ENCODE results near the gene CDHR3. TPM values are rescaled to one million over a fixed set of nuclear protein-coding genes. Genes with fewer than 3 reads are reported as not detected.

Gene CDHR3
- total RNA-seq, 1 donor from 2014 or later = 1.4 TPM

DNA sequence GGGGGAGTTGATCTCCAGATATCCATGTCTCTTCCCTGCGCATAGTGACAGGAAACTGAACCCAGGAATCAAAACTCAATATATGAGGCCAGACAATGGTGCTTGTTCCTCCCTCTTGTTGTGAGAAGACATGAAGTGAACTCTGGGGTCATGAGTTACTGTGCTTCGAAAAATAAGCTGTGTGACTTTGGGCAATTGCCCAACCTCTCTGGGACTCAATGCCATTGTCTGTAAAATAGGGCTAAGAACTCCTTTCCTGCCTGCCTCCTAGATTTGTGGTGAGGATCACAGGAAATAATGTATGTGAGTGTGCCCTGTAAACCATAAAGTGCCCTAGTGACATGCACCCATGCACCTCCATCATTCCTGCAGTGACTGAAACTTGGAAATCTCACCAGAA is 100.6 kb downstream of the CDHR3 start:
- no peak overlapping the region for H3K27ac ChIP-seq
- H3K4me2 ChIP-seq = no peak overlapping the region
- H4K20me1 ChIP-seq (ENCODE audit: low read depth) = no peaks in the 10 kb centered on the region
- H3K4me3 ChIP-seq = no peak overlapping the region
- H3K36me3 ChIP-seq = no peaks in the 10 kb centered on the region
- peaks cover 11% of the 10 kb centered on the region for H3F3A ChIP-seq (ENCODE audit: low read depth)
- H3K79me2 ChIP-seq (ENCODE audit: low read depth) = no peaks in the 10 kb centered on the region
- peaks cover 53% of the 10 kb centered on the region for H3K4me1 Mint-ChIP-seq
- H3K4me3 Mint-ChIP-seq = no peak overlapping the region
- no peaks in the 10 kb centered on the region for H3K36me3 Mint-ChIP-seq
- H3K9ac ChIP-seq = no peak overlapping the region
- TF ChIP-seq, protein P1, sequence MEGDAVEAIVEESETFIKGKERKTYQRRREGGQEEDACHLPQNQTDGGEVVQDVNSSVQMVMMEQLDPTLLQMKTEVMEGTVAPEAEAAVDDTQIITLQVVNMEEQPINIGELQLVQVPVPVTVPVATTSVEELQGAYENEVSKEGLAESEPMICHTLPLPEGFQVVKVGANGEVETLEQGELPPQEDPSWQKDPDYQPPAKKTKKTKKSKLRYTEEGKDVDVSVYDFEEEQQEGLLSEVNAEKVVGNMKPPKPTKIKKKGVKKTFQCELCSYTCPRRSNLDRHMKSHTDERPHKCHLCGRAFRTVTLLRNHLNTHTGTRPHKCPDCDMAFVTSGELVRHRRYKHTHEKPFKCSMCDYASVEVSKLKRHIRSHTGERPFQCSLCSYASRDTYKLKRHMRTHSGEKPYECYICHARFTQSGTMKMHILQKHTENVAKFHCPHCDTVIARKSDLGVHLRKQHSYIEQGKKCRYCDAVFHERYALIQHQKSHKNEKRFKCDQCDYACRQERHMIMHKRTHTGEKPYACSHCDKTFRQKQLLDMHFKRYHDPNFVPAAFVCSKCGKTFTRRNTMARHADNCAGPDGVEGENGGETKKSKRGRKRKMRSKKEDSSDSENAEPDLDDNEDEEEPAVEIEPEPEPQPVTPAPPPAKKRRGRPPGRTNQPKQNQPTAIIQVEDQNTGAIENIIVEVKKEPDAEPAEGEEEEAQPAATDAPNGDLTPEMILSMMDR (IDR thresholded peaks at IDR 0.05) = no peak
- no peak for TF ChIP-seq EZH2 (IDR thresholded peaks at IDR 0.05)
- TF ChIP-seq EZH2phosphoT487 (IDR thresholded peaks at IDR 0.05) = no peak
- peaks cover 15% of the 10 kb centered on the region for H3K9me3 Mint-ChIP-seq
- H2AFZ ChIP-seq (replicated peaks) = peak overlapping the region; percentile 58
- peaks cover 10% of the 10 kb centered on the region for H3K27me3 Mint-ChIP-seq (ENCODE audit: insufficient read depth, low read depth)
- no peaks in the 10 kb centered on the region for H3K9me3 ChIP-seq (ENCODE audit: low read depth)
- DNase-seq (ENCODE audit: low spot score) = no peak
- no peaks in the 10 kb centered on the region for H3K27me3 ChIP-seq
- peak overlapping the region; percentile 40 for H3K27ac Mint-ChIP-seq
- H3K4me1 ChIP-seq = peaks cover 29% of the 10 kb centered on the region

DNA sequence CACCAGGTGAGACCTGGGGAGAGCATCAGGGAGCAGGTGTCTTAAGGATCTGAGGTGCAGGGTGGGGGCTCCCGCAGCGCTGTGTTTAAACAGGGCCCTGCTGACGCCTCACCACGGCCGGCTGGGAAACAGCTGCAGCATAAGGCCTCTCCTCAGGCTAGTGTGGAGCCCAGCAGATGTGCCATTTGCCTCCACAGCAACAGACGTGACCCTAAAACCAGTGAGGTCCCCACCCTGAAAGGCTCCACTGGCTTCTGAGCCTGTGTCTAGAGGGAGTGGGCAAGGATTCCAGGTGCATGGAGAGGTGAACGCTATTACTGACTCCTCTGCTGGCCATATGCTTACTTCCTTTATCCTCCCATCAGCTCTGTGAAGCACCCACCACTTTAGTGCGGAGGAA is 101.3 kb downstream of the CDHR3 start:
- Histone ChIP-seq H2AFZ (replicated peaks) (no peak overlapping the region), H3K27ac (no peak overlapping the region), H3K9me3 (ENCODE audit: low read depth) (no peaks in the 10 kb centered on the region), H3F3A (ENCODE audit: low read depth) (peaks cover 11% of the 10 kb centered on the region), H3K9ac (no peak overlapping the region), H4K20me1 (ENCODE audit: low read depth) (no peaks in the 10 kb centered on the region), H3K36me3 (no peaks in the 10 kb centered on the region), H3K4me2 (no peak overlapping the region), H3K79me2 (ENCODE audit: low read depth) (no peaks in the 10 kb centered on the region), H3K4me3 (no peak overlapping the region), H3K4me1 (peaks cover 25% of the 10 kb centered on the region), H3K27me3 (no peaks in the 10 kb centered on the region)
- Mint-ChIP-seq H3K27ac (no peak overlapping the region), H3K4me3 (no peak overlapping the region), H3K9me3 (peaks cover 15% of the 10 kb centered on the region), H3K4me1 (peaks cover 47% of the 10 kb centered on the region), H3K27me3 (ENCODE audit: insufficient read depth, low read depth) (peaks cover 10% of the 10 kb centered on the region), H3K36me3 (no peaks in the 10 kb centered on the region)
- DNase-seq (ENCODE audit: low spot score) = no peak
- TF ChIP-seq, protein P1 (IDR thresholded peaks at IDR 0.05) = no peak
- TF ChIP-seq EZH2 (IDR thresholded peaks at IDR 0.05) (no peak), EZH2phosphoT487 (IDR thresholded peaks at IDR 0.05) (no peak)

DNA sequence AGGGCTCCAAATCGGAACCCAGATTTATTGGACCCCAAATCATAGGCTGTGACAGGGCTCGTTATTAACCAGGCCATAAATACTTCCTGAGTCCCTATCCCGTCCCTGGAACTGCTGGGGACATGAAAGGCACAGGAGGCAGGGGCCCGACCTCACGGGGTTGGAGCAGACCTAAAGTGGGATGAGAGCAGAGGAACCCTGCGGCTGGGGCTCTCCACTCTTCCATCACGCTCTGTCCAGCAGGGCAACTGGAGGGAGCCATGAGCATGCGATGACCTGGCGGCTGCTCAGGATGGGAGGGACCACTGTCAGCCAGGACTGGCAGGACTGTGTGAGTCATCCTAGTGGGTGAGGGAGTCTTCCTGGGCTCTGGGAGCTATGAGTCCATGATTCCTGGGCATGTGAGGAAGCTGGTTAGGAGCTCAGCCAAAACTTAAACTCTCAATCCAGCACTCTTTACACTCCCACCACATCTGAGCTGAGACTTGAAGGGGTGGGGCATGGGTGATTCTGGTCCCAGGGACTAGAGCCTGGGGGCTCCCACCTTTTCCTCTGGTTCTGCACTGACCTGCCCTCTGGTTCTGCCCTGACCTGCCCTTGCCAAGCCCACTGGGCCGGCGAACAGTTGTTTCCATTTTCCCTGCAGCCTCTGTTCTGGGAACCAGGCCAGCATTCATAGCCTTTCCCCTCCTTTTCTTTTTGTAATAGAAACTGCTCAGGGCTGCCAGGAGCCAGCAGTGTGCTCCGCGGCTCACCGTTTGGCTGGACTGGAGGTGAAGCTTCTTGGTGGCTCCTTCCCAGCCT is 101.9 kb downstream of the CDHR3 start:
- Histone ChIP-seq H3K9ac (no peak overlapping the region), H3F3A (ENCODE audit: low read depth) (peaks cover 11% of the 10 kb centered on the region), H3K79me2 (ENCODE audit: low read depth) (no peaks in the 10 kb centered on the region), H3K9me3 (ENCODE audit: low read depth) (no peaks in the 10 kb centered on the region), H3K36me3 (no peaks in the 10 kb centered on the region), H3K27me3 (no peaks in the 10 kb centered on the region), H3K4me3 (no peak overlapping the region), H4K20me1 (ENCODE audit: low read depth) (no peaks in the 10 kb centered on the region), H3K27ac (no peak overlapping the region), H2AFZ (replicated peaks) (peak overlapping the region; percentile 38), H3K4me1 (peaks cover 25% of the 10 kb centered on the region), H3K4me2 (peak overlapping the region; percentile 42)
- H3K36me3 Mint-ChIP-seq = no peaks in the 10 kb centered on the region
- peaks cover 11% of the 10 kb centered on the region for H3K9me3 Mint-ChIP-seq
- no peak overlapping the region for H3K4me3 Mint-ChIP-seq
- TF ChIP-seq EZH2 (IDR thresholded peaks at IDR 0.05) = no peak
- TF ChIP-seq EZH2phosphoT487 (IDR thresholded peaks at IDR 0.05) = no peak
- TF ChIP-seq, protein P1 (IDR thresholded peaks at IDR 0.05) = no peak
- H3K4me1 Mint-ChIP-seq = peaks cover 45% of the 10 kb centered on the region
- peak overlapping the region; percentile 77 for H3K27ac Mint-ChIP-seq
- peaks cover 13% of the 10 kb centered on the region for H3K27me3 Mint-ChIP-seq (ENCODE audit: insufficient read depth, low read depth)
- DNase-seq (ENCODE audit: low spot score) = peak; percentile 25

All from neural progenitor cell (in vitro differentiated cells).